Midbrain (tissue), 1 donor: Measurements from ENCODE around the gene POLR1C.
A peak's percentile ranks its signal among the peaks of the same experiment; 100 is the strongest.
"Not testable (repeated sequence)": the region's sequence is repeated elsewhere in the genome, so short reads cannot be mapped to it uniquely, and the experiment has no call there.

ENCODE experiments used
- DNase-seq: peaks from one replicate; lab custom pipeline; 2025; lab: John Stamatoyannopoulos, UW

POLR1C gene

GRCh38 chr6:43493230-43493629 lies 23.7 kb upstream of the POLR1C start:
- no peak for DNase-seq

- DNase-seq, result peak; percentile 27
These were observed 23.1 kb upstream of the POLR1C start for GRCh38 chr6:43493833-43494232.

GRCh38 chr6:43494321-43494720 lies 22.6 kb upstream of the POLR1C start:
- no peak for DNase-seq

GRCh38 chr6:43494766-43495165 lies 22.1 kb upstream of the POLR1C start:
- no peak for DNase-seq

DNA sequence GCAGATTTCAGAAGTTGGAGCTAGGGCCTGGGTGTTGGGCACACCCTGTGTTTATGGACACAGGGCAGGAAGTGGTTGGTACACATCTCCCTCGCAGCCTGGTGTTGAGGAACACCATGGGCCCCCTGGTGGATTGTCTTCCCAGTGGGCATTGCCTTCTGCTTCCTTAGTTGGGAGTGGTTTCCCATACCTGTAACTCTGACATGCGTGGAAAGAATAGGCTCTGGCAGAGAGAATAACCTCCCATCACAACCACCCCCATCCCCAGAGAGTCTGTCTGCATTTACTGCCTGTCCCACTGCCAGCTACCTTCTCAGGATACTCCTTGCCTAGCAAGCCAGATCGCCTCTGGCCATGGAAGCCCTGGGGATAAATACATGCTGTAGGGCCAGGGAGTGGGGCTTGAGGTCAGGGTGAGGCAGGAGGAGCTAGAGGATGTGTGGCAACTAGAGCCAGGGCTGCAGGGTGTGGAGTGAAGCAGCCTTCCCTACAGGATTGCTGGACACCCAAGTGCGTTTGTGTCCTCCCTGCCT lies 21.4 kb upstream of the POLR1C start:
- DNase-seq, result no peak

- no peak for DNase-seq
These were observed 20.3 kb upstream of the POLR1C start for GRCh38 chr6:43496370-43497128.

- no peak for DNase-seq
These were observed 19.8 kb upstream of the POLR1C start for GRCh38 chr6:43497129-43497396.

DNA sequence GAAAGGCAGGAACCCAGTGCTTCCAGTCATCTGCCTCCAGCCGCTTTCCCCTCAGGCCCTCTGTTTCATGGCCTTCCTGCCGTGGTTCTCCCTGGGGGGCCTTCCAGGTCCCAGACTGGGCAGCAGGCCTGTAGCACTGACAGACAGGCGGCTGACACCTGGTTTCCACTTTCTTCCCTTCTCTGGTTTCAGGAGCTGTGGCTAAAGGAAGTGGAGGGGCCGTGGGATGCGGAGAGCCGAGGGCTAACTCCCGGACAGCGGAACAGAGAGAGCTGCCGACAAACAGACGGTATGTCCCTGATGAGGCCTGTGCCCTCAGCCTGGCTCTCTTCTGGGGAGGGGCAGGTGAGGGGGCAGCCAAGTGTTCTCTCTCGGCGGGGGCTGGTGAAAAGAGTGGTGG lies 19.2 kb upstream of the POLR1C start:
- no peak for DNase-seq

DNA sequence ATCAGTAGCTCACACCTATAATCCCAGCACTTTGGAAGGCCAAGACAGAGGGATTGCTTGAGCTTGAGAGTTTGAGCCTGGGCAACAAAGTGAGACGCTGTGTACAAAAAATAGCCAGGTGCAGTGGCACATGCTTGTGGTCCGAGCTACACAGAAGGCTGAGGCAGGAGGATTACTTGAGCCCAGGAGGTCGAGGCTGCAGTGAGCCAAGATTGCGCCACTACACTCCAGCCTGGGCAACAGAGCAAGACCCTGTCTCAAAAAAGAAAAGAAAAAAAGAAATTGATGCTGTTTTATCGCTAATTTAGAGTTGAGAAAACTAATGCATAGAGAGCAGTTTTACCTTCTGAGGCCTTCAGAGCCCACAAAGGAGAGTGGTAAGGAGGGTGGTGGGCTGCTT lies 18.6 kb upstream of the POLR1C start:
- not testable (repeated sequence) for DNase-seq

- DNase-seq, result no peak
These were observed 17.7 kb upstream of the POLR1C start for GRCh38 chr6:43499028-43499815.

GRCh38 chr6:43500921-43501320 lies 16.0 kb upstream of the POLR1C start:
- no peak for DNase-seq

DNA sequence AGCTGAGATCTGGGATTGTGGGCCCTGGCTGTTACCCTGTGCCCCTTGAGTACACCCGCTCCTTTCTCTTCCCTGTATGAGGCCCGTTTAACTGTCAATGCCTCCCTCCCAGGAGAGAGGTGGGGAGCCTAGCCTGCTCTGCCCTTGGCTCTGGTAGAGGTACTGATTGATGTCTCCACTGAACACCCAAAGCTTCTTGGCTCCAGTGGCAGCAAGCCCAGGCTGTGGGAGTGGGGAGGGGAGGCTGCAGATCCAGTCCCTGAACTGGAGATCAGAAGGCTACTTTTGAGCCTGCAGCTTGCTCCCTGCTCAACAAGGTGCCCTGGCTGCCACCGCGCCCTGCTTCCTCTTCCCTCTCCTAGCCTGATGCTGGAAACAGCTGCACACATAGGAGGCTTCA lies 14.2 kb upstream of the POLR1C start:
- DNase-seq, result no peak

DNA sequence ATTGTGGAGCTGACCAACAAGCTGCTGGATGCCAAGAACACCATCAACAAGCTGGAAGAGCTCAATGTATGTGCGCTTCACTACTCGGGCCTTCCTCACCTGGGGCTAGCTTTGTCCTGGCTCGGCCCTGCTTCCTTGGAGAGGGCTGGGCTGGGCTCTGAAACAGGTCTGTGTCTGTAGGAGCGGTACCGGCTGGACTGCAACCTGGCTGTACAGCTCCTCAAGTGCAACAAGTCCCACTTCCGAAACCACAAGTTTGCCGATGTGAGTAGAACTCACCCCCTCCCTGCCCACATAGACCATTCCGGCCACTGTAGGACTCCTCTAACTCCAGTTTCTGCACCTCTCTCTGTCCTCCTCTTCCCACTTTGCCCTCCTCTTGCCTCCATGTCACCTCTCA lies 13.4 kb upstream of the POLR1C start:
- DNase-seq, result no peak

- DNase-seq, result no peak
These were observed 11.9 kb upstream of the POLR1C start for GRCh38 chr6:43504756-43505593.

DNA sequence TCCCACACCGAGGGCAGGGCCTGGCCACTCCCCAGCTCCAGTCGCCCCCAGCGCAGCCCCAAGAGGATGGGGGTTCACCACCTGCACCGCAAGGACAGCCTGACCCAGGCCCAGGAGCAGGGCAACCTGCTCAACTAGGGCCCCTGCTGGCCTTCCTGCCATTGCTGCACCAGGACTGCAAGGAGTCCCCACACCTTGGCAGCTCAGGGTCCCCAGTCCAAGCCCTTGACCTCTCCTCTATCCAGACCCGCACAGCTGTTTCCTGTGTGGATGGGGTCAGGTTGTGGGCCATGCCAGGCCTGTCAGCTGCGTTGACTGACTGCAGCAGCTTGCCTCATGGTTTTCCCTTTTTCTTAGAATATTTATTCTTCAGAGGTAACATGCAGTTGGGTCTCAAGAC lies 11.2 kb upstream of the POLR1C start:
- DNase-seq, result no peak

GRCh38 chr6:43506171-43506570 lies 10.7 kb upstream of the POLR1C start:
- DNase-seq, result no peak

DNA sequence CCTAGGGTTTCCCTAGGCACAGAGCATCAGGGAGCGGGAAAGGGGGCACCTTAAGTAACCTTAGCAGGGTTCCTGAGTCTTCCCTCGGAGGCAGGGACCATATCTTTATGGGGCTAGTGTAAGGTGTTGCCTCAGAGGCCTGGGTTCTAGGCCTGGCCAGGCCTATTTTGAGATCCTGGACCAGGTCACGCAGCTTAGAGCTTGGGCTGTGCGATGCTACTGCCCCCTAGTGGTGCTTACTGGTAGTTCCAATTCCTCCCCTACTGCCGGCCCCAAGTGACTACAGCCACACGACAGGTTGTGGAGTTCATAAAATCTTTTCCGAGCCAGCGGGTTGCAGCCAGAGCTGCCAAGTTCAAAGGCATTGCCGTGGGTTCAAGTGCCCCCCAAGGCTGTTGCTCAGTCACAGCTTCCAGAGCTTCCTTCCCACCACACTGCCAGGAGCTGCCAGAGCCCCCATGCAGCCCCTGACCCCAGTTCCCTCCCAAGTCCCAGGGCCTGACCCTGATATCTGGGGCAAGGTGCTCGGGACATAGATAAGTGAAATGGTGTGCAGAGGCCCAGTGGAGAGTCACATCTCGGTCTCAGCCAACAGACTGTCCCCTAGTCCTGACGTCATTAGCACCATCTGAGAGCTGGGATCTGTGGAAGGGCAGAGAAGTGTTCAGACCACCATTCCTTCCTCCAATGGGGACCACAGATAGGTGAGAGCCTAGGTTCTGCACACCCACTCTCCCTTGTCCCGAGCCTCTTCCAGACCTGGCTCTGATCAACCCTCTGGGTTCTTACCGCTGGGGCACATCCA lies 10.0 kb upstream of the POLR1C start:
- DNase-seq, result peak; percentile 87

- DNase-seq, result no peak
These were observed 8.3 kb upstream of the POLR1C start for GRCh38 chr6:43508481-43509141.

DNA sequence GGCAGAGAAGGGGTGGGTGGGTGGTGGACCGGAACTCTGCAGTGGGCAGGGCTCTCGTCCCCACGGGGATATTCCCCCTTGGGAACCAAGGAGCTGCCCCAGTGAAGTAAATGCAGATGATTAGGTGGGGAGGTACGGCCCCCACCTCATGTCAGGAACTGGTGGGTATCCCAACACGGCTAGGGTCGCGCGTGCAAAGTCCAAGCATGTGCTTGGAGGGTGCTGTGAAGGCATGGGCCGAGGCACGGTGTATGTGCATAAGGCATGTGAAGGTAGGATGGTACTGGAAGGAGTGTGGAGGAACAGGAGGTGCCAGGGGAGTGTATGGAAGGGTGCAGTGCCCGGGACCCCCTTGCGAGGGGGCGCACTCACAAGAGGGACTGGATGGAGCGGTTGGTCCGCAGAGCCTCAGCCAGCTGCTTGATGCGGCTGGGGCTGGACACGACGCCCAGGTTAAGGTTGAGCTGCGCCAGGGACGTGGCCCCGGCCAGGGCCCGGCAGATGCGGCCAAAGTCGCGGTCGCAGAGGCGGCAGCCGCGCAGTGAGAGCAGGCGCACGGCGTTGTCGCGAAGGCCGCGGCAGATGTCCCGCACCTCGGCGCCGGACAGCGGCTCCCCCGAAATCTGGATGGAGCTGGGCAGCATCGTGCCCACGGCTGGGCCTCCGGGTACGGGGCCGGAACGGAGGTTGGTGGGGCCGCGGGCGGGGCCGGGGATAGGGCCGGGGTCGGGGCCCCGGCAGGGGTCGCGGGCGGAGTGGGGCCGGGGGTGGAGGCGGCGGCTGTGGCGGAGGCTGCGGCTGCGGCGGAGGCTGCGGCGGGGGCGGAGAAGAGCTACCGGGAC lies 7.5 kb upstream of the POLR1C start:
- no peak for DNase-seq
